GM18505 (cell line): ENCODE measurements around the gene KIF26A.

Experiments used
- ATAC-seq: cut with Tn5 transposase; IDR thresholded peaks from one replicate; pipeline ENCODE4 v1.9.1; 2021; ENCODE audit not compliant: unreplicated experiment
- POLR2A ChIP-seq: IDR thresholded peaks from 4 replicates; pipeline ENCODE4 v1.6.1; 2011; ENCODE audit warnings: borderline replicate concordance; ENCODE audit not compliant: insufficient read depth, insufficient read length; ENCODE audit errors: extremely low read depth

The KIF26A gene

DNA sequence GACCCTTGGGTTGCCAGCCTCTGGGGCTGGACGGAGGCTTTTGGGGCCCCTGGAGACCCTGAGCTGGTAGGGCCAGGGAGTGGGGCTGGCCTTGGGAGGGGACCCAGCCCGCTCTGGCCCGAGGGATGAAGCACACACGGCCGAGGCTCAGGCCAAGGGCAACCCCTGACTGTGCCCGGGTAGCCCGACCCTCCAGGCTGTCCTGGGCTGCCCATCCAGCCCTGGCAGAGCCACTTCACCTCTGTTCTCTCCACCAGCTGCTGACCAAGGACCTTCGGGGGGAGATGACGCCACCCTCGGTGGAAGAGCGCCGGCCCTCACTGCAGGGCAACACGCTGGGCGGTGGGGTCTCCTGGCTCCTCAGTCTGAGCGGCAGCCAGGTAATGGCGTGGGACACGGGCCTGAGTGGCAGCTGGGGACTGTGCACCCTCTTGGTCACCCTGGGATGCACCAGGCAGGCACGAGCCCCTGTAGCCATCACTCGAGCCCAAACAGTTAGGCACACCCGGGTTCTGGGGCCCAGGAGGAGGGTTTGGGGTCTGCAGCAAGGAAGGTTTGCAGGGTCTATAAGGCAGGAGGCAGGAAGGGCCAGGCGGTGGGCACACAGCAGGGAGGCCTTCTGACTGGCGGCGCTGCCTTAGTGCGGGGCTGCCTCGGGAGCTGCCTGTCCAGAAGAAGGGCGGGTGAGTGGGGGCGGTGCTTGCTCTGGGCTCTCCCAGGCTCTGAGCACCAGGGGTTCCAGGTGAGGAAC lies 33.1 kb upstream of the KIF26A start:
- no peak for ATAC-seq
- no peak for TF ChIP-seq POLR2A

- no peak for TF ChIP-seq POLR2A
- no peak for ATAC-seq
Measured at GRCh38 chr14:104105822-104106470, 32.4 kb upstream of the KIF26A start.

- ATAC-seq = no peak
- TF ChIP-seq POLR2A = no peak
Measured at GRCh38 chr14:104106471-104106991, 31.9 kb upstream of the KIF26A start.

DNA sequence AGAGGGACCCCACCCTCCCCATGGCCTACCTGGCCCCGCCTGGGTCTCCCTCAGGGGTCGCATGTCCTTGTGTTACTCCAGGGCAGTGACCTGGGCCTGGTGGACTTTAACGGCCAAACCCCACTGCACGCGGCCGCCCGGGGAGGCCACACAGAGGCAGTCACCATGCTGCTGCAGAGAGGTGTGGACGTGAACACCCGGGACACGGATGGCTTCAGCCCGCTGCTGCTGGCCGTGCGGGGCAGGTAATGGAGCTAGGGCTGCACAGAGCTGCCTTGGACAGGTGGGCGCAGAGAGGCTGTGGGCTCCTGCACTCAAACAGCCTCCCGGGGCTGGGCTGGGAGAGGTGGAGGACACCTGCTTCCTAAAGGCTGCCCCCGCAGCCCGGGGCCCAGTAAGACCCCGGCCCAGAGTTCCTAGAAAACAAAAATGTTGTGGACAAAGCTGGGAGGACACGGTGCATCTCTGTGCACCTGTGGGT lies 31.2 kb upstream of the KIF26A start:
- ATAC-seq = no peak

DNA sequence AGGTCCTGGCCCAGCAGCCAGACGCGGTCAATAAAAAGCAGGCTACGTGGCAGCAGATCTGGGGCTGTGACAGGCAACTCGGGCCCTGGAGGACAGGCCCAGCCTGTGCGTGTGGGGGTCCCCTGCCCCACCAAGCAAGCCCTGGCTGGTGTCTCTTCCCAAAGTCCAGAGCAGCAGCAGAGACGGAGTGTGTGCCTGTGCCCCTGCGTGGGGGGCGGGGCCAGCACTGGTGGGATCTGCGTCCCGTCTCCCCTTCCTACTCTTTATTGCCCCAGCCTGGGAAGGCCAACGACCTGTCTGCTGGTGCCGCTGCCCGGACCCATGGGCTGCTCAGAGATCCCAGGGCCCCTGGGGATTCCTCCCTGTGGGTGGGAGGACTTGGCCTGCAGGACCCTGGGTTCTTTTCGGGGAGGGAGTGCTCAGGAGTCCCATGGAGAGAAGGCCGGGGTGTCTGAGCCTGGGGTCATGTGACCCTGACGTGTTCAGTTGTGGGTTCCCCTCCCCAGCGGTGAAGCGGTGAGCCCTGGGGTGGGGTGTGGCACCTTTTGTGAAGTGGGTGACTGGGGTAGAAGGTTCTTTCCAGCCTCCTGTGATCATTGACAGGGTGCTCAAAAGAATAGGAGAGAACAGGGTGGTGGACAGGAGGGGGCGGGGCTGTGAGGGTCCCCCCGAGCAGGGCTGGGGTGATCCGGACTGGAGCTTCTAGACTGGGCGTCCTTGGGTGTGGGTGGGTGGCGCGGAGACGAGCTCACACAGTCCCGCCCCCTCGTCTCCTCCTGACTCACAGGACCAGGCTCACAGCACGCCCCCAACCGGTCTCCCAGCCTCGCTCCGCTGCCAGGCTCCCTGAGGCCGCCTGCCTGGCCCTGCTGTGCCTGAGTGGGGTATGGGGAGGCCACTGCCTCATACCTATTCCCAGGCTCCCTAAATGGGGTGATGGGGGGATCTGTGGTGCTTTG lies 30.5 kb upstream of the KIF26A start:
- no peak for ATAC-seq
- no peak for TF ChIP-seq POLR2A

More for the DNA sequence above, 31.2 kb upstream of the KIF26A start:
- TF ChIP-seq POLR2A = no peak

- no peak for ATAC-seq
- no peak for TF ChIP-seq POLR2A
Measured at GRCh38 chr14:104108570-104109541, 29.5 kb upstream of the KIF26A start.

DNA sequence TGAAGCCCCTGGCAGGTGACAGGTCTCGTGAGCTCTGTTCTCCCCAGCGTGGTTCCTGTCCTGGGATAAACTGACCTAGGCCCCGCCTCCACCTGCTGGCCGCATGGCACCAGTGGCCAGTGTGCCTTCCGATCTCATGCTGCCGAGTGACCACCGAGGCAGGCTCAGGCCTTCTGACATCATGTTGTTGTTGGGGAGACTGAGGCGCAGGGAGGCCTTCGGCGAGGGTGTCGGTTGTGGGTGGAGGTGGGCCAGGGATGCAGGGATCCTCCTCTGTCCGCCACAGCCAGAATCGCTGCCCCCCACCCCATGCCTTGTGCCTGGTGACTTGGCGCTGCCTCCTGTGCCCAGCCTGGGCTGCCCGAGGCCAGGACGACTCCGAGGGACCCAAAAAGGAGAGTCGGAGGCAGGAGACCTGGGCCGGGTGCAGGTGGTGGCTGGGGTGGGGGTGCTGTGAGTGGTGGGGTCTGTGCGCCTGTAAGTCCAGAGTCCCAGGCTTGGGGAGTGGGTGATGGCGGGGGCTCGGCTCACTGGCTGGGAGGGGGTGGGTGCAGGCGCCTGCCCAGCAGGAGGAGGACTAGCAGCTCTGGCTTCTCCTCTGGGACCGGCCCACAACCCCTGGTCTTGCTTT lies 28.5 kb upstream of the KIF26A start:
- ATAC-seq = no peak

GRCh38 chr14:104110491-104111209 lies 27.7 kb upstream of the KIF26A start:
- TF ChIP-seq POLR2A = no peak
- no peak for ATAC-seq

More for the DNA sequence above, 28.5 kb upstream of the KIF26A start:
- no peak for TF ChIP-seq POLR2A

DNA sequence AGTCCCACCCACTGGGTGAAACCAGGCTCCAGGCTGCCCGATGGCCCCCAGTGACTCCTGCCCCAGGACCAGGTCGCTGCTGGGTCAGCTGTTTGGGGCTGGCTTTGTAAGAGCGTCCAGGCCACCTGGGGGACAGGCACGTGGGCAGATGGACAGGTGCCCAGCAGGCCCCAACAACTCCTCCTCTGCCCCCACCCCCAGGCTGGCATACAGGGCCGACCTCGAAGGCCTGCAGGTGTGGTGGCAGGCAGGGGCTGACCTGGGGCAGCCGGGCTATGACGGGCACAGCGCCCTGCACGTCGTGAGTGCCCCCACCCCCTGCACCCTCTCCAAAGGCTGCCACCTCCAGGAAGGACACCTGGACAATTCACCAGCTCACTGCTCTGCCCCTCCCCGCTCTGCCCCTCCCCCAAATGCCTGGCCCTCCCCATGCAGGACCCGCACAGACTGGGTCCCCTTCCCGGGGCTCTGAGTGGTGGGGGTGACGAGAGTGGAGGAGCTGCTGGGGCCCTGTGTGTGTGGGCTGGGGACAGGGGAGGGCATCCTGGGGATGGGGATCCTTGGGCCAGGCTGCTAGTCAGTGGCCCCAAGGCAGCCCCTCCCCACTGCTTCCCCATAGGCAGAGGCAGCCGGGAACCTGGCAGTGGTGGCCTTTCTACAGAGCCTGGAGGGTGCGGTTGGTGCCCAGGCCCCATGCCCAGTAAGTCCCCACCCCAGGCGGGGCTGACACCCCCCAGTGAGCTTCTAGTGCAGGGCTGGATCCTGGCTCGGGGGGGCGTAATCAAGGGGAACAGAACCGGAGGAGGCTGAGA lies 26.9 kb upstream of the KIF26A start:
- no peak for TF ChIP-seq POLR2A
- ATAC-seq = no peak

GRCh38 chr14:104112113-104112505 lies 26.3 kb upstream of the KIF26A start:
- TF ChIP-seq POLR2A = no peak
- no peak for ATAC-seq
